Nephron (organoid): ENCODE measurements around the gene ANXA5.

Source experiments
- H3K27ac Mint-ChIP-seq, 3 experiments: 2 replicates each; pipeline ENCODE4 v1.8.0; 2020; ENCODE audit warnings: mixed read lengths in 3 of 3, mild to moderate bottlenecking in 2 of 3, moderate library complexity in 1 of 3
- H3K27me3 Mint-ChIP-seq: 2 replicates; pipeline ENCODE4 v1.8.0; 2021; ENCODE audit warnings: low read depth, mild to moderate bottlenecking, moderate library complexity, mixed read lengths
- H3K36me3 Mint-ChIP-seq: 2 replicates; pipeline ENCODE4 v1.8.0; 2020; ENCODE audit warnings: low read depth, mixed read lengths
- H3K4me1 Mint-ChIP-seq: 2 replicates; pipeline ENCODE4 v1.8.0; 2020; ENCODE audit warnings: mixed read lengths
- H3K4me3 Mint-ChIP-seq, 3 experiments: 2 replicates each; pipeline ENCODE4 v1.8.0; 2020; ENCODE audit warnings: mild to moderate bottlenecking in 3 of 3, mixed read lengths in 3 of 3, moderate library complexity in 2 of 3
- H3K9me3 Mint-ChIP-seq: 2 replicates; pipeline ENCODE4 v1.8.0; 2020; ENCODE audit warnings: mixed read lengths
- CTCF ChIP-seq, 3 experiments: fragments of 200-600 bp; sonication (generic); IDR thresholded peaks; one replicate each; pipeline ENCODE4 v1.5.0; 2021; ENCODE audit warnings: antibody characterized with exemption in 3 of 3; ENCODE audit not compliant: unreplicated experiment in 3 of 3

The ANXA5 gene

DNA sequence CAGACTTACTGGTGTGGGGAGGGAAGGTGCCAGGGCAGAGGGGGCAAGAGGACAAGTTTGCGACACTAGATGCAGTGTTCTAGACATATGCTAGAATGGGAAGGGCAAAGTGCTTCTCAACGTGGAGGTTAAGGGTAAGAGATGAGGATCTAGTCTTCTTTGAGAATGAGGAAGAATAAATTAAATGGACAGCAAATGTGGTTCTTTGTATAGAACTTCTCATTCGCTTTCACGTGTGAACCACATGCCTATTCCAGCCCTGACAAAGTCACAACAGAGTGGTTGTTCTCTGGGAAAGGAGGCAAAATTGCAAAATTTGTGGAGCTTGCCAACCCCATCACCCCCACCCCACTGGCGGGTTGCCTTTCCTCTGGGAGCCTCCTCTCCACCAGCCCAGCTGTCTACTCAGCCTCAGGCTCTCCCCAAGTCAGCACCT, 1.5 kb upstream of the ANXA5 start:
- Mint-ChIP-seq H3K9me3 (no peaks in the 10 kb centered on the region), H3K4me1 (peaks cover 27% of the 10 kb centered on the region), H3K27ac (peak overlapping the region in 1 of 3 experiments; percentile 91), H3K4me3 (peak overlapping the region; percentile 44 to 94 (median 94)), H3K27me3 (peaks cover 4% of the 10 kb centered on the region), H3K36me3 (no peaks in the 10 kb centered on the region)
- TF ChIP-seq CTCF (IDR thresholded peaks at IDR 0.05; ENCODE audit: unreplicated experiment in 3 of 3): no peak

DNA sequence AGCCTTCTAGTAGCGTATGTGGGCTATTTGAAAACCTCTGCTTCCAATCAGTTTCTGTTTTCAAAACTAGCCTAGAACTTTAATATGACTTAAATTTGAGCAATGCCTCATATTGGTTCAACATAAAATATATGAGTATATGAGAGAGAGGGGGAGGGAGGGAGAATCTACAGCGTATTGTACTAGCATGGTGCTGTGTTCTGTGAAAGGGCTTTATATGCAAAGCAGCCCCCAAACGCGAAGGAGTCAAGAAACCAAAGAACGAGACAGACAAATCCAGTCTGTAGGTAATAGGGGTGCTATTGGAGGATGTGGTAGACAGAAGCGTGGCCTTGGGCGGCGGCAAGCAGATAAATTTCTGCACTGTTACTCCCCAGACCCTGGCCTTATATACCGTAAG, 784 bp upstream of the ANXA5 start:
- Mint-ChIP-seq H3K4me3 (peak overlapping the region; percentile 86 to 94 (median 94)), H3K4me1 (peaks cover 27% of the 10 kb centered on the region), H3K9me3 (no peaks in the 10 kb centered on the region), H3K27me3 (peaks cover 4% of the 10 kb centered on the region), H3K27ac (peak overlapping the region; percentile 59 to 92 (median 91)), H3K36me3 (peaks cover 2% of the 10 kb centered on the region)
- TF ChIP-seq CTCF (IDR thresholded peaks at IDR 0.05; ENCODE audit: unreplicated experiment in 3 of 3): no peak

GRCh38 chr4:121696170-121696580, 605 bp downstream of the ANXA5 start:
- H3K4me1 Mint-ChIP-seq: peaks cover 27% of the 10 kb centered on the region
- H3K27ac Mint-ChIP-seq: peak overlapping the region; percentile 97 to 99 (median 98)
- H3K4me3 Mint-ChIP-seq: peak overlapping the region; percentile 99 to 100 (median 99)
- peaks cover 4% of the 10 kb centered on the region for H3K27me3 Mint-ChIP-seq
- H3K9me3 Mint-ChIP-seq: no peaks in the 10 kb centered on the region
- TF ChIP-seq CTCF (IDR thresholded peaks at IDR 0.05; ENCODE audit: unreplicated experiment in 3 of 3): no peak
- H3K36me3 Mint-ChIP-seq: peaks cover 13% of the 10 kb centered on the region

- H3K4me1 Mint-ChIP-seq: peaks cover 22% of the 10 kb centered on the region
- H3K27me3 Mint-ChIP-seq: peaks cover 4% of the 10 kb centered on the region
- H3K4me3 Mint-ChIP-seq: peak overlapping the region in 1 of 3 experiments; percentile 25
- no peak for TF ChIP-seq CTCF (IDR thresholded peaks at IDR 0.05; ENCODE audit: unreplicated experiment in 3 of 3)
- H3K36me3 Mint-ChIP-seq: peaks cover 13% of the 10 kb centered on the region
- H3K27ac Mint-ChIP-seq: no peak overlapping the region
- H3K9me3 Mint-ChIP-seq: no peaks in the 10 kb centered on the region
Observed at GRCh38 chr4:121693886-121694285, 2.9 kb downstream of the ANXA5 start.

DNA sequence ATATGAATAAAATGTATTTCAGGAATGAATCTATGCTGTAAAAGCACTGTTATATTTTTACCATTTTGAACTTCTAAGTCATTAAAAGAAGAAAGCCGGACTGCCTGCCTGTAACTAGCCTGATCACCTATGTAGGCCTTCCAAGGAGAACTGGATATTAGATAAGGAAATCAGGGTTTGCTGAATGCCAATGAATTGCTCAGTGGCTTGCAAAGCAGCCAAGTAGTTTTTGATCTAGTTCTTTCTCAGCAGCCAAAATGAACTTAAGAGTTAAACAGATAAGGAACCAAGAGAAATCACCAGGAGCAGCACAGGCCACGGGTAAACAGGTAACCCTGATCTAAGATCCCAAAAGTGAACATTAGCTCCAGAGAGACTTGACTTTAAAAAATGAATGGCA, 3.3 kb downstream of the ANXA5 start:
- H3K4me1 Mint-ChIP-seq: peaks cover 17% of the 10 kb centered on the region
- no peak overlapping the region for H3K27ac Mint-ChIP-seq
- peak overlapping the region in 2 of 3 experiments; percentile 43 to 67 for H3K4me3 Mint-ChIP-seq
- H3K27me3 Mint-ChIP-seq: peaks cover 4% of the 10 kb centered on the region
- TF ChIP-seq CTCF (IDR thresholded peaks at IDR 0.05; ENCODE audit: unreplicated experiment in 3 of 3): no peak
- no peaks in the 10 kb centered on the region for H3K9me3 Mint-ChIP-seq
- peaks cover 13% of the 10 kb centered on the region for H3K36me3 Mint-ChIP-seq

- Mint-ChIP-seq H3K27me3 (peaks cover 4% of the 10 kb centered on the region), H3K27ac (peak overlapping the region in 1 of 3 experiments; percentile 74), H3K36me3 (peaks cover 15% of the 10 kb centered on the region), H3K9me3 (no peaks in the 10 kb centered on the region), H3K4me3 (peak overlapping the region in 1 of 3 experiments; percentile 67), H3K4me1 (peaks cover 6% of the 10 kb centered on the region)
- TF ChIP-seq CTCF (IDR thresholded peaks at IDR 0.05; ENCODE audit: unreplicated experiment in 3 of 3): no peak
Observed at GRCh38 chr4:121692261-121692660, 4.5 kb downstream of the ANXA5 start.
